ENCODE measurements around the gene GSTM5.

DNA sequence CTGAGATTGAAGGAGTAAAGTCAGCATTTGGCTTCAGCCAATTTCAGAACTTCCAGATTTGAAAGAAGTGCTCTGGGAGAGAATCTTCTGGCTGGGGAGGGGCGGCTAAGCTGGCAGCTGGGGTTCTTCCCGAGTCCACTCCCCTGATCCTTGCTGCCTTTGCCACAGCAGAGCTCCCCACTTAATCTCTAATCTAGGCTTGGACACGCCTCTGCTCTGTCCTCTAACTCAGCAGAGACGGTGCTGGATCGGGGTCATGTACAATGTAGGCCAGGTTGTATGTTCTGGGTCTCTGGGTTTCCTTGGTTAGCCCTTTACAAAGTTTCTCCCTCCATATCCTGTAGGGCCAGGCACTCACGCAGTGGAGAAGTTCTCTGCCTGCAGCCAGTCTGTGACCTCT, 38.9 kb downstream of the GSTM5 start:
- no peak for TF ChIP-seq EZH2phosphoT487 (IDR thresholded peaks at IDR 0.05; ENCODE audit: borderline replicate concordance, low read depth, low read length)
- TF ChIP-seq, protein P1, sequence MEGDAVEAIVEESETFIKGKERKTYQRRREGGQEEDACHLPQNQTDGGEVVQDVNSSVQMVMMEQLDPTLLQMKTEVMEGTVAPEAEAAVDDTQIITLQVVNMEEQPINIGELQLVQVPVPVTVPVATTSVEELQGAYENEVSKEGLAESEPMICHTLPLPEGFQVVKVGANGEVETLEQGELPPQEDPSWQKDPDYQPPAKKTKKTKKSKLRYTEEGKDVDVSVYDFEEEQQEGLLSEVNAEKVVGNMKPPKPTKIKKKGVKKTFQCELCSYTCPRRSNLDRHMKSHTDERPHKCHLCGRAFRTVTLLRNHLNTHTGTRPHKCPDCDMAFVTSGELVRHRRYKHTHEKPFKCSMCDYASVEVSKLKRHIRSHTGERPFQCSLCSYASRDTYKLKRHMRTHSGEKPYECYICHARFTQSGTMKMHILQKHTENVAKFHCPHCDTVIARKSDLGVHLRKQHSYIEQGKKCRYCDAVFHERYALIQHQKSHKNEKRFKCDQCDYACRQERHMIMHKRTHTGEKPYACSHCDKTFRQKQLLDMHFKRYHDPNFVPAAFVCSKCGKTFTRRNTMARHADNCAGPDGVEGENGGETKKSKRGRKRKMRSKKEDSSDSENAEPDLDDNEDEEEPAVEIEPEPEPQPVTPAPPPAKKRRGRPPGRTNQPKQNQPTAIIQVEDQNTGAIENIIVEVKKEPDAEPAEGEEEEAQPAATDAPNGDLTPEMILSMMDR (conservative IDR thresholded peaks at IDR 0.05; ENCODE audit: low read length) = no peak

All from OCI-LY7 (cell line).